CD4-positive, alpha-beta T cell (primary cell): ENCODE results near the gene ANKLE2. TPM values are rescaled to one million over a fixed set of nuclear protein-coding genes. Genes with fewer than 3 reads are reported as not detected.

Experiments used
- ATAC-seq: fragments of 200-7000 bp; cut with Tn5 transposase; one replicate; pipeline ENCODE4 v1.10.0; 2022; ENCODE audit warnings: mild to moderate bottlenecking; ENCODE audit not compliant: poor library complexity
- CTCF ChIA-PET: fragments of 350-600 bp; sonication (Branson Sonifier 250); formaldehyde crosslinking; loops from one replicate; lab custom pipeline; 2021; ENCODE audit warnings: antibody characterized with exemption, inconsistent platforms; lab: Charles Lee
- POLR2A ChIA-PET: fragments of 350-600 bp; sonication (Branson Sonifier 250); formaldehyde crosslinking; loops from one replicate; lab custom pipeline; 2021; ENCODE audit warnings: antibody characterized with exemption, inconsistent platforms; lab: Charles Lee
- DNase-seq, 14 experiments: peaks; one replicate each; pipeline ENCODE4 v3.0.0-alpha.2; 2013 to 2020; ENCODE audit warnings: mixed read lengths in 2 of 14
- H3K27ac ChIP-seq, 2 donors: one replicate each; pipeline versions ENCODE4 v1.5.1 to v1.7.0; 2013; ENCODE audit warnings: low read length in 2 of 2, low read depth in 1 of 2, mild to moderate bottlenecking in 1 of 2
- H3K27me3 ChIP-seq, 2 experiments: 1 replicate in 1 of 2; 2 replicates in 1 of 2; pipeline versions ENCODE4 v1.6.1 to v1.7.0; 2013; ENCODE audit warnings: low read length in 2 of 2, control low read depth in 1 of 2, mild to moderate bottlenecking in 1 of 2, moderate library complexity in 1 of 2; ENCODE audit not compliant: insufficient read depth in 2 of 2, control insufficient read depth in 1 of 2
- H3K36me3 ChIP-seq: one replicate; pipeline ENCODE4 v1.6.1; 2013; ENCODE audit warnings: low read length, control low read depth; ENCODE audit not compliant: insufficient read depth
- H3K4me1 ChIP-seq: one replicate; pipeline ENCODE4 v1.6.1; 2013; ENCODE audit warnings: low read length, control low read depth; ENCODE audit not compliant: insufficient read depth
- H3K4me3 ChIP-seq: one replicate; pipeline ENCODE4 v1.5.1; 2013; ENCODE audit warnings: mild to moderate bottlenecking, low read length, moderate library complexity
- H3K9me3 ChIP-seq, 2 experiments: 1 replicate in 1 of 2; 2 replicates in 1 of 2; pipeline versions ENCODE4 v1.6.1 to v1.7.0; 2013; ENCODE audit warnings: low read length in 2 of 2, mild to moderate bottlenecking in 2 of 2, control low read depth in 1 of 2, moderate library complexity in 1 of 2; ENCODE audit not compliant: control insufficient read depth in 1 of 2, insufficient read depth in 1 of 2
- H3K27ac Mint-ChIP-seq: one replicate; pipeline ENCODE4 v1.8.0; 2020; ENCODE audit warnings: mixed read lengths
- H3K27me3 Mint-ChIP-seq: one replicate; pipeline ENCODE4 v1.8.0; 2021; ENCODE audit warnings: mixed read lengths
- H3K36me3 Mint-ChIP-seq: one replicate; pipeline ENCODE4 v1.8.0; 2021; ENCODE audit warnings: low read depth, mixed read lengths
- H3K4me1 Mint-ChIP-seq: one replicate; pipeline ENCODE4 v1.8.0; 2021; ENCODE audit warnings: low read depth, mixed read lengths
- H3K4me3 Mint-ChIP-seq: one replicate; pipeline ENCODE4 v1.8.0; 2020; ENCODE audit warnings: mild to moderate bottlenecking, mixed read lengths
- H3K9me3 Mint-ChIP-seq: one replicate; pipeline ENCODE4 v1.8.0; 2020; ENCODE audit warnings: mixed read lengths
- intact Hi-C, 2 experiments: fragments of 100-400 bp; cut with DNase I in 1 of 2; cut with micrococcal nuclease in 1 of 2; formaldehyde crosslinking; loops; one replicate each; pipeline versions ENCODE4 v1.15.1 to v1.9.0; 2023 to 2025; cut with DNase I, micrococcal nuclease
- total RNA-seq, 174 experiments: library from RNA in 2 of 174; stranded (reverse) in 2 of 174; gene quantifications; one replicate each; pipeline ENCODE4 v1.2.3 and lab custom pipeline; 2021 to 2026
- TF ChIP-seq, protein P1 (sequence below): fragments of 200-600 bp; IDR thresholded peaks from one replicate; pipeline ENCODE4 v1.8.0; 2022; ENCODE audit warnings: antibody characterized with exemption, mild to moderate bottlenecking

ANKLE2 gene
- total RNA-seq, 2 experiments from 2014 or later, result 61.7 to 65.7 TPM

- peaks cover 94% of the 10 kb centered on the region for H3K36me3 Mint-ChIP-seq
- Histone ChIP-seq H3K36me3 (peaks cover 82% of the 10 kb centered on the region), H3K27me3 (no peaks in the 10 kb centered on the region), H3K27ac (no peak overlapping the region), H3K4me3 (no peak overlapping the region), H3K4me1 (no peaks in the 10 kb centered on the region), H3K9me3 (no peaks in the 10 kb centered on the region)
- no peak overlapping the region for H3K4me3 Mint-ChIP-seq
- no peaks in the 10 kb centered on the region for H3K9me3 Mint-ChIP-seq
- H3K27me3 Mint-ChIP-seq, result no peaks in the 10 kb centered on the region
- POLR2A ChIA-PET, result no interaction called here
- no peak for DNase-seq
- CTCF ChIA-PET, result no interaction called here
- ATAC-seq, result no peak
- intact Hi-C loops, result no loop called here
- H3K27ac Mint-ChIP-seq, result no peak overlapping the region
- TF ChIP-seq, protein P1, sequence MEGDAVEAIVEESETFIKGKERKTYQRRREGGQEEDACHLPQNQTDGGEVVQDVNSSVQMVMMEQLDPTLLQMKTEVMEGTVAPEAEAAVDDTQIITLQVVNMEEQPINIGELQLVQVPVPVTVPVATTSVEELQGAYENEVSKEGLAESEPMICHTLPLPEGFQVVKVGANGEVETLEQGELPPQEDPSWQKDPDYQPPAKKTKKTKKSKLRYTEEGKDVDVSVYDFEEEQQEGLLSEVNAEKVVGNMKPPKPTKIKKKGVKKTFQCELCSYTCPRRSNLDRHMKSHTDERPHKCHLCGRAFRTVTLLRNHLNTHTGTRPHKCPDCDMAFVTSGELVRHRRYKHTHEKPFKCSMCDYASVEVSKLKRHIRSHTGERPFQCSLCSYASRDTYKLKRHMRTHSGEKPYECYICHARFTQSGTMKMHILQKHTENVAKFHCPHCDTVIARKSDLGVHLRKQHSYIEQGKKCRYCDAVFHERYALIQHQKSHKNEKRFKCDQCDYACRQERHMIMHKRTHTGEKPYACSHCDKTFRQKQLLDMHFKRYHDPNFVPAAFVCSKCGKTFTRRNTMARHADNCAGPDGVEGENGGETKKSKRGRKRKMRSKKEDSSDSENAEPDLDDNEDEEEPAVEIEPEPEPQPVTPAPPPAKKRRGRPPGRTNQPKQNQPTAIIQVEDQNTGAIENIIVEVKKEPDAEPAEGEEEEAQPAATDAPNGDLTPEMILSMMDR, result no peak
- no peaks in the 10 kb centered on the region for H3K4me1 Mint-ChIP-seq
Observed at GRCh38 chr12:132736378-132736777, 25.3 kb downstream of the ANKLE2 start.

GRCh38 chr12:132735496-132735895, 26.1 kb downstream of the ANKLE2 start:
- H3K27ac Mint-ChIP-seq, result no peak overlapping the region
- ChIA-PET CTCF (no interaction called here), POLR2A (interaction anchor here (0.7 kb wide), 1 partner anchor 135 kb away, joined by 4 read pairs; no protein-coding TSS in a partner anchor)
- Histone ChIP-seq H3K36me3 (peaks cover 80% of the 10 kb centered on the region), H3K27me3 (no peaks in the 10 kb centered on the region), H3K9me3 (no peaks in the 10 kb centered on the region), H3K4me1 (no peaks in the 10 kb centered on the region), H3K4me3 (no peak overlapping the region), H3K27ac (no peak overlapping the region)
- ATAC-seq, result no peak
- intact Hi-C loops, result no loop called here
- TF ChIP-seq, protein P1, result no peak
- H3K9me3 Mint-ChIP-seq, result no peaks in the 10 kb centered on the region
- no peak overlapping the region for H3K4me3 Mint-ChIP-seq
- H3K36me3 Mint-ChIP-seq, result peaks cover 91% of the 10 kb centered on the region
- H3K4me1 Mint-ChIP-seq, result no peaks in the 10 kb centered on the region
- DNase-seq, result no peak
- no peaks in the 10 kb centered on the region for H3K27me3 Mint-ChIP-seq

GRCh38 chr12:132734206-132734605, 27.4 kb downstream of the ANKLE2 start:
- Histone ChIP-seq H3K9me3 (no peaks in the 10 kb centered on the region), H3K4me1 (no peaks in the 10 kb centered on the region), H3K27ac (no peak overlapping the region), H3K4me3 (no peak overlapping the region), H3K36me3 (peaks cover 72% of the 10 kb centered on the region), H3K27me3 (no peaks in the 10 kb centered on the region)
- H3K27me3 Mint-ChIP-seq, result no peaks in the 10 kb centered on the region
- DNase-seq, result no peak
- ChIA-PET POLR2A (no interaction called here), CTCF (no interaction called here)
- H3K27ac Mint-ChIP-seq, result no peak overlapping the region
- H3K36me3 Mint-ChIP-seq, result peaks cover 88% of the 10 kb centered on the region
- no peak overlapping the region for H3K4me3 Mint-ChIP-seq
- intact Hi-C loops, result no loop called here
- no peak for ATAC-seq
- H3K9me3 Mint-ChIP-seq, result no peaks in the 10 kb centered on the region
- TF ChIP-seq, protein P1, result no peak
- no peaks in the 10 kb centered on the region for H3K4me1 Mint-ChIP-seq
